ENCODE results near the gene ROBO2.

The ROBO2 gene

DNA sequence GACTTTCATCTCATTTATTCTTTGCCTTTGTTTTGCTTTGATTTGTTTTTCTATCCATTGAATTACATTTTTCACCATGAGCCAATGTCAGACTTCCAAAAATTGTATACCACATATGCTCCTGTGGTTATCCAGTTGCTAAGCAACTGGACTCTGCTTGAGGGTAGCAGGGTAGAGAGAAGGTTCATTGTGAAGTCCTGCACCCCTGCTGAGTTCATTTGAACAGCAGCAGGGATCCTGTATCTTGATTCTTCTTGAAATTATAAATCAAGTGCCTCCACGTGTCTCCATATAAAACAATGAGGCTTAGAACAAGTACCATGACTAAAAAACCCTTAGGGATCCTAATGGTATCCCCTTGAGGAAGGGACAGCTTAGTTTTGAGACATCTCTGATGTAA lies 449.3 kb downstream of the ROBO2 start:
- POLR2A ChIA-PET: no interaction called here
- CTCF ChIA-PET: no interaction called here

DNA sequence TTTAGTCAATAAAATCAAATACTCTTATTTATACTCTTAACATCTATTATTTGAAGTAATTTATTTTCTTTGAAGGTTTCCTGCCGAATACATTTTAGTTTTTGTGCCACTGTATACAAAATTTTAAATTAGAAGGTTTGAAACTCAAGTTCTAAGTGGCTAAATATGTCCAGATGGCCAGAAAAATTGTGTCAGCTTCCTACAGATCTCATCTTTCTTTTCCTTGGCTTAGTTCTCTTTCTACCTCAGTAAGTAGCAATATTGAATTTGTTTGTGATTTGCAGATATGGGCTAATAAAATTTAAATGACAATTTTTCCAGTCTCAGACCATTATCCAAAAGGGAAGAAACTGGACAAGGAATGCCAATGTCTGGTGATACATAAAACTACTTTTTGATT lies 452.1 kb downstream of the ROBO2 start:
- Histone ChIP-seq H3K27ac (ENCODE audit: extremely low read depth, low read depth, low read length) (no peak overlapping the region), H3K4me3 (ENCODE audit: low read depth, low read length) (no peak overlapping the region), H3K4me1 (ENCODE audit: control insufficient read depth, insufficient read depth, low read length) (no peaks in the 10 kb centered on the region), H3K36me3 (ENCODE audit: control insufficient read depth in 2 of 2, insufficient read depth in 1 of 2, low read length in 2 of 2) (peaks cover 0 to 5% of the 10 kb centered on the region in 2 experiments; a peak in 1 of 3 replicates), H3K9me3 (ENCODE audit: control insufficient read depth, insufficient read depth, low read depth, low read length) (no peaks in the 10 kb centered on the region)
- ChIA-PET CTCF (no interaction called here), POLR2A (no interaction called here)
- TF ChIP-seq ZNF768 (tag by site-specific recombination; IDR thresholded peaks at IDR 0.05) (no peak), ZNF121 (tag by site-specific recombination; IDR thresholded peaks at IDR 0.05) (no peak), ZNF133 (tag by site-specific recombination; IDR thresholded peaks at IDR 0.05) (no peak), ZNF658 (tag by site-specific recombination; IDR thresholded peaks at IDR 0.05) (no peak), ZNF585B (tag by site-specific recombination; IDR thresholded peaks at IDR 0.05) (no peak), ZNF48 (tag by site-specific recombination; IDR thresholded peaks at IDR 0.05) (no peak)
- TF ChIP-seq, protein P1, sequence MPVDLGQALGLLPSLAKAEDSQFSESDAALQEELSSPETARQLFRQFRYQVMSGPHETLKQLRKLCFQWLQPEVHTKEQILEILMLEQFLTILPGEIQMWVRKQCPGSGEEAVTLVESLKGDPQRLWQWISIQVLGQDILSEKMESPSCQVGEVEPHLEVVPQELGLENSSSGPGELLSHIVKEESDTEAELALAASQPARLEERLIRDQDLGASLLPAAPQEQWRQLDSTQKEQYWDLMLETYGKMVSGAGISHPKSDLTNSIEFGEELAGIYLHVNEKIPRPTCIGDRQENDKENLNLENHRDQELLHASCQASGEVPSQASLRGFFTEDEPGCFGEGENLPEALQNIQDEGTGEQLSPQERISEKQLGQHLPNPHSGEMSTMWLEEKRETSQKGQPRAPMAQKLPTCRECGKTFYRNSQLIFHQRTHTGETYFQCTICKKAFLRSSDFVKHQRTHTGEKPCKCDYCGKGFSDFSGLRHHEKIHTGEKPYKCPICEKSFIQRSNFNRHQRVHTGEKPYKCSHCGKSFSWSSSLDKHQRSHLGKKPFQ (tag by site-specific recombination; IDR thresholded peaks at IDR 0.05): no peak
- TF ChIP-seq, protein P2, sequence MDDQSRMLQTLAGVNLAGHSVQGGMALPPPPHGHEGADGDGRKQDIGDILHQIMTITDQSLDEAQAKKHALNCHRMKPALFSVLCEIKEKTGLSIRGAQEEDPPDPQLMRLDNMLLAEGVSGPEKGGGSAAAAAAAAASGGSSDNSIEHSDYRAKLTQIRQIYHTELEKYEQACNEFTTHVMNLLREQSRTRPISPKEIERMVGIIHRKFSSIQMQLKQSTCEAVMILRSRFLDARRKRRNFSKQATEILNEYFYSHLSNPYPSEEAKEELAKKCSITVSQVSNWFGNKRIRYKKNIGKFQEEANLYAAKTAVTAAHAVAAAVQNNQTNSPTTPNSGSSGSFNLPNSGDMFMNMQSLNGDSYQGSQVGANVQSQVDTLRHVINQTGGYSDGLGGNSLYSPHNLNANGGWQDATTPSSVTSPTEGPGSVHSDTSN (CRISPR knock-in tag; IDR thresholded peaks at IDR 0.05): no peak

More for the DNA sequence above, 449.3 kb downstream of the ROBO2 start:
- no peak overlapping the region for H3K4me3 ChIP-seq (ENCODE audit: low read depth, low read length)
- no peaks in the 10 kb centered on the region for H3K4me1 ChIP-seq (ENCODE audit: control insufficient read depth, insufficient read depth, low read length)
- H3K27ac ChIP-seq (ENCODE audit: extremely low read depth, low read depth, low read length): no peak overlapping the region
- H3K9me3 ChIP-seq (ENCODE audit: control insufficient read depth, insufficient read depth, low read depth, low read length): no peaks in the 10 kb centered on the region
- TF ChIP-seq ZNF138 (tag by site-specific recombination; IDR thresholded peaks at IDR 0.05; ENCODE audit: borderline replicate concordance): no peak
- TF ChIP-seq ZNF292 (tag by site-specific recombination; IDR thresholded peaks at IDR 0.05; ENCODE audit: borderline replicate concordance, low read depth): no peak
- no peak for TF ChIP-seq WT1 (tag by site-specific recombination; IDR thresholded peaks at IDR 0.05)
- TF ChIP-seq ZNF626 (tag by site-specific recombination; IDR thresholded peaks at IDR 0.05): no peak
- no peak for TF ChIP-seq ZNF174 (tag by site-specific recombination; IDR thresholded peaks at IDR 0.05)
- TF ChIP-seq, protein P3, sequence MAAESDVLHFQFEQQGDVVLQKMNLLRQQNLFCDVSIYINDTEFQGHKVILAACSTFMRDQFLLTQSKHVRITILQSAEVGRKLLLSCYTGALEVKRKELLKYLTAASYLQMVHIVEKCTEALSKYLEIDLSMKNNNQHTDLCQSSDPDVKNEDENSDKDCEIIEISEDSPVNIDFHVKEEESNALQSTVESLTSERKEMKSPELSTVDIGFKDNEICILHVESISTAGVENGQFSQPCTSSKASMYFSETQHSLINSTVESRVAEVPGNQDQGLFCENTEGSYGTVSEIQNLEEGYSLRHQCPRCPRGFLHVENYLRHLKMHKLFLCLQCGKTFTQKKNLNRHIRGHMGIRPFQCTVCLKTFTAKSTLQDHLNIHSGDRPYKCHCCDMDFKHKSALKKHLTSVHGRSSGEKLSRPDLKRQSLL (tag by site-specific recombination; IDR thresholded peaks at IDR 0.05): no peak
- TF ChIP-seq PRDM1 (tag by site-specific recombination; IDR thresholded peaks at IDR 0.05): no peak
- no peak for TF ChIP-seq YY1 (tag by site-specific recombination; IDR thresholded peaks at IDR 0.05)
- TF ChIP-seq ZNF248 (tag by site-specific recombination; IDR thresholded peaks at IDR 0.05): no peak
- peaks cover 0 to 5% of the 10 kb centered on the region in 2 experiments; a peak in 1 of 3 replicates for H3K36me3 ChIP-seq (ENCODE audit: control insufficient read depth in 2 of 2, insufficient read depth in 1 of 2, low read length in 2 of 2)

DNA sequence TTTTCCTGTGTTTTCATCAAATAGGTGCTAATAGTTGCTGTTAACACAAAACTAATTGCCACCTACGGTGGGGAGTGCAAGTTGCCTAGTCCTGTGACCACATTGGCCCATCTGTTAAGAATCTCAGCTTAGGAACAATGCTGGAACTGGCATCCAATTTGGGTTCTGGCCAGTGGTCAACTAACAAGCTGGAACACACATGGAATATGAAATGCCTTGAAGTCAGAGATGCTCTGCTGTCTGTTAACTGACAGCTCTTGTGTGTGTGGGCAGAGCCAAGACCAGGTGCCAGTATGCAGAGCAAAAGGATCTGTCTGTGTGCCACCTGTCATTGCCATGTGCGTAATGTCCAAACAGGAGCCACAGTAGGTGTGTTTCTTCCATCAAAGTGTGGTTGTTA lies 460.8 kb downstream of the ROBO2 start:
- TF ChIP-seq ZNF473 (tag by site-specific recombination; IDR thresholded peaks at IDR 0.05): no peak
- CTCF ChIA-PET: no interaction called here
- POLR2A ChIA-PET: no interaction called here
- no peak overlapping the region for H3K4me3 ChIP-seq (ENCODE audit: low read depth, low read length)
- no peaks in the 10 kb centered on the region for H3K4me1 ChIP-seq (ENCODE audit: control insufficient read depth, insufficient read depth, low read length)
- no peak overlapping the region for H3K27ac ChIP-seq (ENCODE audit: extremely low read depth, low read depth, low read length)
- H3K9me3 ChIP-seq (ENCODE audit: control insufficient read depth, insufficient read depth, low read depth, low read length): no peaks in the 10 kb centered on the region
- no peaks in the 10 kb centered on the region for H3K36me3 ChIP-seq (ENCODE audit: control insufficient read depth in 2 of 2, insufficient read depth in 1 of 2, low read length in 2 of 2)

Data from HEK293 (cell line).